ENCODE results near the gene CSRNP3.

DNA sequence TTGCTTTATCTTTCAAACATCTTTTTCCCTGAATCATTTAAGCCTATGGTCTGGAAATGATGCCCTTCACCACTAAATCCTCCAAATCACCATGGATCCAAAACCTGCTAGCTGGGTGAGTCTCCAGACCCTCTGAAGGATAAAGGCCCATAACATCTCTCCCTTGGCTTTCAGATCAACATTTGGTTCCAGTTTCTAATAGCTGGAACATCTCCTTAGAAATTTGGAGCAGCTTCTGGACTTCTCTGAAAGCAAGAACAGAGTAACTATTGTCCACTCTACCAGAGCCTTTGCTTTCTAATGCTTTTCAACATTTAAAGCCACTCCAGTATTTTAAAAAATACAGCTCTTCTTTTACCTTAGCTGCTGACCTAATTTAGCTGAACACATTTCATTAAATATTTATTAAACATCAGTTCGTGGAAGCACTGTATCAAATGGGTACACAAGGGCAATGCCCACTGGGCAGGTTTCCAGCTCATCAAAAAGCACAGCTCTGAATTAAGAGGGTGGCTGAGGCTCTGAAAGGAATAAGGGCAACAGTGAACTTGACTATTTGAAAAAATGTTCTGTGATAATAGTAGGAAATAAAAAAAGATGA, 249.2 kb downstream of the CSRNP3 start:
- TF ChIP-seq, protein P1, sequence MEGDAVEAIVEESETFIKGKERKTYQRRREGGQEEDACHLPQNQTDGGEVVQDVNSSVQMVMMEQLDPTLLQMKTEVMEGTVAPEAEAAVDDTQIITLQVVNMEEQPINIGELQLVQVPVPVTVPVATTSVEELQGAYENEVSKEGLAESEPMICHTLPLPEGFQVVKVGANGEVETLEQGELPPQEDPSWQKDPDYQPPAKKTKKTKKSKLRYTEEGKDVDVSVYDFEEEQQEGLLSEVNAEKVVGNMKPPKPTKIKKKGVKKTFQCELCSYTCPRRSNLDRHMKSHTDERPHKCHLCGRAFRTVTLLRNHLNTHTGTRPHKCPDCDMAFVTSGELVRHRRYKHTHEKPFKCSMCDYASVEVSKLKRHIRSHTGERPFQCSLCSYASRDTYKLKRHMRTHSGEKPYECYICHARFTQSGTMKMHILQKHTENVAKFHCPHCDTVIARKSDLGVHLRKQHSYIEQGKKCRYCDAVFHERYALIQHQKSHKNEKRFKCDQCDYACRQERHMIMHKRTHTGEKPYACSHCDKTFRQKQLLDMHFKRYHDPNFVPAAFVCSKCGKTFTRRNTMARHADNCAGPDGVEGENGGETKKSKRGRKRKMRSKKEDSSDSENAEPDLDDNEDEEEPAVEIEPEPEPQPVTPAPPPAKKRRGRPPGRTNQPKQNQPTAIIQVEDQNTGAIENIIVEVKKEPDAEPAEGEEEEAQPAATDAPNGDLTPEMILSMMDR (IDR thresholded peaks at IDR 0.05): no peak
- no peak for TF ChIP-seq POLR2A (IDR thresholded peaks at IDR 0.05)
- no peak for TF ChIP-seq EP300 (IDR thresholded peaks at IDR 0.05)

Data from stomach (tissue), 4 donors.